K562 (cell line): ENCODE data around the gene CPNE8. TPM values are rescaled to one million over a fixed set of nuclear protein-coding genes. Genes with fewer than 3 reads are reported as not detected.

Source experiments
- ATAC-seq: fragments of 200-7000 bp; cut with Tn5 transposase; 3 replicates; pipeline ENCODE4 v1.9.1; 2020; ENCODE audit warnings: moderate library complexity
- BruUV-seq: library from RNA; stranded (reverse); fragments of 400-500 nt; replicated peaks from 2 replicates; lab custom pipeline; 2021; lab: Mats Ljungman, UMichigan
- CTCF ChIA-PET: fragments of 300-600 bp; formaldehyde crosslinking; extraction: SDS; loops from one replicate; lab custom pipeline; 2021; ENCODE audit warnings: low intra/inter-chr PET ratio; lab: Yijun Ruan, JAX
- POLR2A ChIA-PET: fragments of 300-600, 350-650 bp; sonication (Branson Sonifier 250); formaldehyde crosslinking; extraction: SDS; loops from one replicate; lab custom pipeline; 2021; ENCODE audit warnings: antibody characterized with exemption, inconsistent platforms; lab: Yijun Ruan, JAX
- DNase-seq, 4 experiments: peaks; one replicate each; pipeline versions ENCODE4 v3.0.0 to v3.0.0-alpha.2; 2011 to 2018; ENCODE audit warnings: low spot score in 3 of 4, mixed read lengths in 3 of 4; ENCODE audit errors: extremely low read depth in 1 of 4
- FAIRE-seq: peaks from 2 replicates; lab custom pipeline; 2011; peaks lifted over from hg19 to GRCh38; lab: Jason Lieb, UNC
- H2AFZ ChIP-seq: 2 replicates; pipeline ENCODE4 v1.6.0; 2011; ENCODE audit warnings: low read depth, low read length, control low read depth, inconsistent platforms
- H3K27ac ChIP-seq: fragments of 200-600 bp; 3 replicates; pipeline ENCODE4 v1.8.0; 2011; ENCODE audit warnings: low read depth, mild to moderate bottlenecking, control low read depth, inconsistent platforms, low read length, moderate library complexity, mixed read lengths; ENCODE audit errors: extremely low read depth
- H3K27me3 ChIP-seq, 2 experiments: fragments of 300-600 bp in 1 of 2; 2 replicates in 1 of 2; 3 replicates in 1 of 2; pipeline versions ENCODE4 v1.6.0 to v1.8.0; 2011; ENCODE audit warnings: inconsistent platforms in 2 of 2, low read length in 2 of 2, mild to moderate bottlenecking in 1 of 2, mixed read lengths in 1 of 2, moderate library complexity in 1 of 2; ENCODE audit not compliant: control insufficient read depth in 2 of 2, insufficient read depth in 2 of 2
- H3K36me3 ChIP-seq: fragments of 300-600 bp; 3 replicates; pipeline ENCODE4 v1.8.0; 2011; ENCODE audit warnings: mild to moderate bottlenecking, low read length, inconsistent platforms; ENCODE audit not compliant: control insufficient read depth, insufficient read depth
- H3K4me1 ChIP-seq, 2 experiments: fragments of 200-600 bp in 1 of 2; replicated peaks in 1 of 2; 2 replicates in 1 of 2; 3 replicates in 1 of 2; pipeline versions ENCODE4 v1.5.1 to v1.8.0; 2011; ENCODE audit warnings: inconsistent platforms in 2 of 2, low read length in 2 of 2, mild to moderate bottlenecking in 1 of 2, mixed read lengths in 1 of 2, moderate library complexity in 1 of 2; ENCODE audit not compliant: control insufficient read depth in 2 of 2, insufficient read depth in 2 of 2
- H3K4me2 ChIP-seq: 2 replicates; pipeline ENCODE4 v1.6.1; 2011; ENCODE audit warnings: low read length, control low read depth, inconsistent platforms, mixed read lengths; ENCODE audit not compliant: insufficient read depth
- H3K4me3 ChIP-seq: fragments of 200-600 bp; sonication (generic), shearing (Covaris generic); 2 replicates; pipeline ENCODE4 v1.5.1; 2016; ENCODE audit warnings: control low read depth, inconsistent platforms
- H3K79me2 ChIP-seq: fragments of 200-600 bp; 3 replicates; pipeline ENCODE4 v1.8.0; 2011; ENCODE audit warnings: low read length, inconsistent platforms; ENCODE audit not compliant: control insufficient read depth, insufficient read depth
- H3K9ac ChIP-seq, 2 experiments: 2 replicates each; pipeline versions ENCODE4 v1.6.0 to v1.6.1; 2011; ENCODE audit warnings: low read depth in 2 of 2, low read length in 2 of 2, control low read depth in 1 of 2, inconsistent platforms in 1 of 2, mild to moderate bottlenecking in 1 of 2, mixed read lengths in 1 of 2; ENCODE audit not compliant: insufficient read depth in 1 of 2
- H3K9me1 ChIP-seq: one replicate; pipeline ENCODE4 v1.6.0; 2011; ENCODE audit warnings: inconsistent platforms, mild to moderate bottlenecking, low read length, moderate library complexity; ENCODE audit not compliant: control insufficient read depth, insufficient read depth
- H3K9me3 ChIP-seq: replicated peaks from 2 replicates; pipeline ENCODE4 v1.5.1; 2011; ENCODE audit warnings: low read depth, low read length, inconsistent platforms; ENCODE audit not compliant: control insufficient read depth, insufficient read depth
- H4K20me1 ChIP-seq: replicated peaks from 2 replicates; pipeline ENCODE4 v1.6.1; 2011; ENCODE audit warnings: low read length, inconsistent platforms, mixed read lengths; ENCODE audit not compliant: control insufficient read depth, insufficient read depth
- CBX3 ChIP-seq, 2 experiments: IDR thresholded peaks; 1 replicate in 1 of 2; 2 replicates in 1 of 2; pipeline ENCODE4 v1.6.1; 2012; ENCODE audit warnings: inconsistent platforms in 2 of 2, low read length in 2 of 2, borderline replicate concordance in 1 of 2, control low read depth in 1 of 2
- PURB ChIP-seq: sonication (generic); formaldehyde crosslinking; IDR thresholded peaks from 2 replicates; pipeline ENCODE4 v1.9.0; 2021; ENCODE audit warnings: low read depth, mild to moderate bottlenecking, missing genetic modification reagents
- ZNF263 ChIP-seq: sonication (generic); formaldehyde crosslinking; IDR thresholded peaks from 2 replicates; pipeline ENCODE4 v1.8.0; 2022; ENCODE audit warnings: mild to moderate bottlenecking, missing genetic modification reagents, borderline replicate concordance
- WGBS: fragments of 100-300 bp; shearing (Covaris generic); methylation state at CpG from one replicate; pipeline ENCODE4 v1.1.6; 2016; ENCODE audit warnings: low coverage, mixed read lengths; ENCODE audit not compliant: insufficient coverage; ENCODE audit errors: missing lambda C conversion rate; 5-methylcytosine and 5-hydroxymethylcytosine counted together
- in situ Hi-C: fragments of 300-500 bp; cut with MboI; formaldehyde crosslinking; loops from 4 replicates; pipeline ENCODE4 v1.15.0; 2018; ENCODE audit warnings: inconsistent platforms, mixed read lengths
- intact Hi-C: fragments of 100-400 bp; cut with micrococcal nuclease; formaldehyde crosslinking; loops from 2 replicates; pipeline ENCODE4 v1.14.2; 2022
- polyA plus RNA-seq, 8 experiments: library from polyadenylated mRNA; depleted of rRNA in 4 of 8; stranded (reverse) in 5 of 8; unstranded in 3 of 8; fragments of >200 nt; fragmentation: Nextera tagmentation in 2 of 8; fragmentation: Illumina TruSeq in 1 of 8; extraction: Ambion mirVana in 2 of 8; extraction: Trizol in 1 of 8; gene quantifications; 2 replicates each; pipeline versions ENCODE4 v1.2.1 to v1.2.3, GENCODE V29; 2011 to 2014; ENCODE audit warnings: inconsistent platforms in 1 of 8, missing spikeins in 1 of 8
- total RNA-seq, 7 experiments: library from RNA; depleted of rRNA in 6 of 7; stranded (reverse); fragments of >200 nt in 6 of 7; fragmentation: Illumina TruSeq in 2 of 7; extraction: Trizol in 2 of 7; gene quantifications; 2 replicates each; pipeline versions ENCODE4 v1.2.1 to v1.2.3, GENCODE V29; 2011 to 2021; ENCODE audit warnings: low replicate concordance in 1 of 7
- TF ChIP-seq, protein P1 (sequence below): fragments of 200-600 bp; sonication (generic); IDR thresholded peaks from one replicate; pipeline ENCODE4 v1.6.1; 2012; ENCODE audit warnings: mild to moderate bottlenecking, low read depth, low read length, inconsistent platforms
- TF ChIP-seq, protein P2 (sequence below): sonication (generic); formaldehyde crosslinking; IDR thresholded peaks from 2 replicates; pipeline ENCODE4 v1.8.0; 2022; ENCODE audit warnings: mild to moderate bottlenecking, low read depth, missing genetic modification reagents

The CPNE8 gene
- total and polyA plus RNA-seq, 9 of the 15 experiments (the other 6 are each of a cell fraction or from before 2014, with no cell fraction given), result 2.4 to 7.0 (median 4.2) TPM

DNA sequence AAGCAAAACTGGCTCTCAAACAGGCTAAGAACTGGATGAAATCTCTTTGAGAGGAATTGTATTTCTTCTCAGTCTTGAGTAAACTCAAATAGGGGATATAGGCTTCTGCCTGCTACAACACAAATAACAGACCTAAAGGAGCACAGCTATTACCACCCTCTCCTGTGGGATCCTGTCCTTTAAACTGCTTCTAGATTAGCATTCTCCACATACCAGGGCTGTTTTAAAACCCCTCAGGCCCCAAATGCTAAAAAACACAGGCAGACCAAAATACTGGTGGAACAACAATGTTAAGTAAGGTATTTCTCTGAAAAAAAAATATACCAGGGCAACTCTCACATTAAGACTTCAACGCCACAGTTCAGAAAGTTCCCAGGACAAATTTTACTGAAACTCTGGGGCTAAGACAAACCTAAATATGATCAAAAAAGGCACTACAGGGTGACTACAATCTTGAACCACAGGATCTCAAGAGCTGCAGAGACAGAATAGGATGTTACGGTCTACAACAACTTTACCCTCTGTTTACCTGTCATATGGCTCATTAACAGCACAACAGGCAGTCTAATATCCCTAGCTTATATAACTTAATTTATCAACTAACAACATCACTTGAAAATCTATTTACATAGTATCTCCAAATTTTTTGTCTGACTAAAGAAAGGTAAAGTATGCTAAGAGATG, 7.2 kb downstream of the CPNE8 start:
- H2AFZ ChIP-seq, result no peak overlapping the region
- FAIRE-seq, result no peak
- TF ChIP-seq, protein P1, sequence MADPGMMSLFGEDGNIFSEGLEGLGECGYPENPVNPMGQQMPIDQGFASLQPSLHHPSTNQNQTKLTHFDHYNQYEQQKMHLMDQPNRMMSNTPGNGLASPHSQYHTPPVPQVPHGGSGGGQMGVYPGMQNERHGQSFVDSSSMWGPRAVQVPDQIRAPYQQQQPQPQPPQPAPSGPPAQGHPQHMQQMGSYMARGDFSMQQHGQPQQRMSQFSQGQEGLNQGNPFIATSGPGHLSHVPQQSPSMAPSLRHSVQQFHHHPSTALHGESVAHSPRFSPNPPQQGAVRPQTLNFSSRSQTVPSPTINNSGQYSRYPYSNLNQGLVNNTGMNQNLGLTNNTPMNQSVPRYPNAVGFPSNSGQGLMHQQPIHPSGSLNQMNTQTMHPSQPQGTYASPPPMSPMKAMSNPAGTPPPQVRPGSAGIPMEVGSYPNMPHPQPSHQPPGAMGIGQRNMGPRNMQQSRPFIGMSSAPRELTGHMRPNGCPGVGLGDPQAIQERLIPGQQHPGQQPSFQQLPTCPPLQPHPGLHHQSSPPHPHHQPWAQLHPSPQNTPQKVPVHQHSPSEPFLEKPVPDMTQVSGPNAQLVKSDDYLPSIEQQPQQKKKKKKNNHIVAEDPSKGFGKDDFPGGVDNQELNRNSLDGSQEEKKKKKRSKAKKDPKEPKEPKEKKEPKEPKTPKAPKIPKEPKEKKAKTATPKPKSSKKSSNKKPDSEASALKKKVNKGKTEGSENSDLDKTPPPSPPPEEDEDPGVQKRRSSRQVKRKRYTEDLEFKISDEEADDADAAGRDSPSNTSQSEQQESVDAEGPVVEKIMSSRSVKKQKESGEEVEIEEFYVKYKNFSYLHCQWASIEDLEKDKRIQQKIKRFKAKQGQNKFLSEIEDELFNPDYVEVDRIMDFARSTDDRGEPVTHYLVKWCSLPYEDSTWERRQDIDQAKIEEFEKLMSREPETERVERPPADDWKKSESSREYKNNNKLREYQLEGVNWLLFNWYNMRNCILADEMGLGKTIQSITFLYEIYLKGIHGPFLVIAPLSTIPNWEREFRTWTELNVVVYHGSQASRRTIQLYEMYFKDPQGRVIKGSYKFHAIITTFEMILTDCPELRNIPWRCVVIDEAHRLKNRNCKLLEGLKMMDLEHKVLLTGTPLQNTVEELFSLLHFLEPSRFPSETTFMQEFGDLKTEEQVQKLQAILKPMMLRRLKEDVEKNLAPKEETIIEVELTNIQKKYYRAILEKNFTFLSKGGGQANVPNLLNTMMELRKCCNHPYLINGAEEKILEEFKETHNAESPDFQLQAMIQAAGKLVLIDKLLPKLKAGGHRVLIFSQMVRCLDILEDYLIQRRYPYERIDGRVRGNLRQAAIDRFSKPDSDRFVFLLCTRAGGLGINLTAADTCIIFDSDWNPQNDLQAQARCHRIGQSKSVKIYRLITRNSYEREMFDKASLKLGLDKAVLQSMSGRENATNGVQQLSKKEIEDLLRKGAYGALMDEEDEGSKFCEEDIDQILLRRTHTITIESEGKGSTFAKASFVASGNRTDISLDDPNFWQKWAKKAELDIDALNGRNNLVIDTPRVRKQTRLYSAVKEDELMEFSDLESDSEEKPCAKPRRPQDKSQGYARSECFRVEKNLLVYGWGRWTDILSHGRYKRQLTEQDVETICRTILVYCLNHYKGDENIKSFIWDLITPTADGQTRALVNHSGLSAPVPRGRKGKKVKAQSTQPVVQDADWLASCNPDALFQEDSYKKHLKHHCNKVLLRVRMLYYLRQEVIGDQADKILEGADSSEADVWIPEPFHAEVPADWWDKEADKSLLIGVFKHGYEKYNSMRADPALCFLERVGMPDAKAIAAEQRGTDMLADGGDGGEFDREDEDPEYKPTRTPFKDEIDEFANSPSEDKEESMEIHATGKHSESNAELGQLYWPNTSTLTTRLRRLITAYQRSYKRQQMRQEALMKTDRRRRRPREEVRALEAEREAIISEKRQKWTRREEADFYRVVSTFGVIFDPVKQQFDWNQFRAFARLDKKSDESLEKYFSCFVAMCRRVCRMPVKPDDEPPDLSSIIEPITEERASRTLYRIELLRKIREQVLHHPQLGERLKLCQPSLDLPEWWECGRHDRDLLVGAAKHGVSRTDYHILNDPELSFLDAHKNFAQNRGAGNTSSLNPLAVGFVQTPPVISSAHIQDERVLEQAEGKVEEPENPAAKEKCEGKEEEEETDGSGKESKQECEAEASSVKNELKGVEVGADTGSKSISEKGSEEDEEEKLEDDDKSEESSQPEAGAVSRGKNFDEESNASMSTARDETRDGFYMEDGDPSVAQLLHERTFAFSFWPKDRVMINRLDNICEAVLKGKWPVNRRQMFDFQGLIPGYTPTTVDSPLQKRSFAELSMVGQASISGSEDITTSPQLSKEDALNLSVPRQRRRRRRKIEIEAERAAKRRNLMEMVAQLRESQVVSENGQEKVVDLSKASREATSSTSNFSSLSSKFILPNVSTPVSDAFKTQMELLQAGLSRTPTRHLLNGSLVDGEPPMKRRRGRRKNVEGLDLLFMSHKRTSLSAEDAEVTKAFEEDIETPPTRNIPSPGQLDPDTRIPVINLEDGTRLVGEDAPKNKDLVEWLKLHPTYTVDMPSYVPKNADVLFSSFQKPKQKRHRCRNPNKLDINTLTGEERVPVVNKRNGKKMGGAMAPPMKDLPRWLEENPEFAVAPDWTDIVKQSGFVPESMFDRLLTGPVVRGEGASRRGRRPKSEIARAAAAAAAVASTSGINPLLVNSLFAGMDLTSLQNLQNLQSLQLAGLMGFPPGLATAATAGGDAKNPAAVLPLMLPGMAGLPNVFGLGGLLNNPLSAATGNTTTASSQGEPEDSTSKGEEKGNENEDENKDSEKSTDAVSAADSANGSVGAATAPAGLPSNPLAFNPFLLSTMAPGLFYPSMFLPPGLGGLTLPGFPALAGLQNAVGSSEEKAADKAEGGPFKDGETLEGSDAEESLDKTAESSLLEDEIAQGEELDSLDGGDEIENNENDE, result no peak
- TF ChIP-seq PURB (no peak), CBX3 (IDR thresholded peaks at IDR 0.05; ENCODE audit: borderline replicate concordance in 1 of 2, low read length in 2 of 2) (no peak), ZNF263 (no peak)
- TF ChIP-seq, protein P2, sequence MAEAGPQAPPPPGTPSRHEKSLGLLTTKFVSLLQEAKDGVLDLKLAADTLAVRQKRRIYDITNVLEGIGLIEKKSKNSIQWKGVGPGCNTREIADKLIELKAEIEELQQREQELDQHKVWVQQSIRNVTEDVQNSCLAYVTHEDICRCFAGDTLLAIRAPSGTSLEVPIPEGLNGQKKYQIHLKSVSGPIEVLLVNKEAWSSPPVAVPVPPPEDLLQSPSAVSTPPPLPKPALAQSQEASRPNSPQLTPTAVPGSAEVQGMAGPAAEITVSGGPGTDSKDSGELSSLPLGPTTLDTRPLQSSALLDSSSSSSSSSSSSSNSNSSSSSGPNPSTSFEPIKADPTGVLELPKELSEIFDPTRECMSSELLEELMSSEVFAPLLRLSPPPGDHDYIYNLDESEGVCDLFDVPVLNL (CRISPR knock-in tag), result no peak
- ATAC-seq, result no peak
- ChIA-PET CTCF (no interaction called here), POLR2A (interaction anchor here (0.6 kb wide), 1 partner anchor 68 kb away, joined by 3 read pairs; no protein-coding TSS in a partner anchor)
- no peaks in the 10 kb centered on the region for H3K4me1 ChIP-seq
- no peak overlapping the region for H3K4me3 ChIP-seq
- DNase-seq, result no peak
- no peaks in the 10 kb centered on the region for H3K36me3 ChIP-seq
- H3K9me3 ChIP-seq, result 0 out of 2 replicates have a peak, but pooled peaks cover 2% of the 10 kb centered on the region
- H3K4me2 ChIP-seq, result no peak overlapping the region
- in situ Hi-C loops, result loop anchor here (10.0 kb wide), 1 partner anchor 667 kb away; no protein-coding TSS in a partner anchor
- H4K20me1 ChIP-seq, result no peaks in the 10 kb centered on the region
- BruUV-seq, result no TSS peak
- no peak overlapping the region for H3K9ac ChIP-seq
- H3K27ac ChIP-seq, result no peak overlapping the region
- H3K9me1 ChIP-seq, result no peaks in the 10 kb centered on the region
- H3K79me2 ChIP-seq, result peaks cover 4% of the 10 kb centered on the region; the same call in 1 of the 3 replicates
- 48% methylated on average over 2 of the region's 2 CpGs for WGBS
- H3K27me3 ChIP-seq, result no peaks in the 10 kb centered on the region
- intact Hi-C loops, result no loop called here
